Activated T-helper 17 cell treated with anti-CD3 and anti-CD28 coated beads, Interleukin-2, amount 50 U/mL, for 72 hours (primary cell): Measurements from ENCODE around the gene RAB11FIP5. TPM values are rescaled to one million over a fixed set of nuclear protein-coding genes. Genes with fewer than 3 reads are reported as not detected.
"Not testable (repeated sequence)": the region's sequence is repeated elsewhere in the genome, so short reads cannot be mapped to it uniquely, and the experiment has no call there.

Experiments
- ATAC-seq: fragments of 150-1000 bp; cut with Tn5 transposase; replicated peaks from 2 replicates; pipeline ENCODE4 v1.10.0; 2021; ENCODE audit warnings: mild to moderate bottlenecking, moderate library complexity
- H3K27ac Mint-ChIP-seq: one replicate; pipeline ENCODE4 v1.8.0; 2022; ENCODE audit warnings: mixed read lengths
- H3K27me3 Mint-ChIP-seq: one replicate; pipeline ENCODE4 v1.8.0; 2022; ENCODE audit warnings: mixed read lengths
- H3K36me3 Mint-ChIP-seq: one replicate; pipeline ENCODE4 v1.8.0; 2022; ENCODE audit warnings: low read depth, mild to moderate bottlenecking, mixed read lengths
- H3K4me1 Mint-ChIP-seq: one replicate; pipeline ENCODE4 v1.8.0; 2022; ENCODE audit warnings: mixed read lengths
- H3K4me3 Mint-ChIP-seq: one replicate; pipeline ENCODE4 v1.8.0; 2022; ENCODE audit warnings: mild to moderate bottlenecking, mixed read lengths
- H3K9me3 Mint-ChIP-seq: one replicate; pipeline ENCODE4 v1.8.0; 2022; ENCODE audit warnings: mixed read lengths
- total RNA-seq, 2 donors: library from RNA; stranded (reverse); gene quantifications; one replicate each; pipeline ENCODE4 v1.2.3, GENCODE V29; 2022

RAB11FIP5 gene
- total RNA-seq, 2 donors from 2014 or later: 15.5 to 29.9 TPM

- H3K27ac Mint-ChIP-seq: peak overlapping the region; percentile 92
- no peaks in the 10 kb centered on the region for H3K27me3 Mint-ChIP-seq
- no peak for ATAC-seq
- peak overlapping the region; percentile 92 for H3K4me3 Mint-ChIP-seq
- no peaks in the 10 kb centered on the region for H3K9me3 Mint-ChIP-seq
- peaks cover 20% of the 10 kb centered on the region for H3K4me1 Mint-ChIP-seq
- peaks cover 14% of the 10 kb centered on the region for H3K36me3 Mint-ChIP-seq
Observed at GRCh38 chr2:73072129-73072395, 40.7 kb downstream of the RAB11FIP5 start.

- Mint-ChIP-seq H3K36me3 (peaks cover 13% of the 10 kb centered on the region), H3K27me3 (no peaks in the 10 kb centered on the region), H3K4me3 (peak within 1 kb of the TSS; percentile 92), H3K9me3 (no peaks in the 10 kb centered on the region), H3K27ac (peak within 1 kb of the TSS; percentile 92), H3K4me1 (peaks cover 20% of the 10 kb centered on the region)
- ATAC-seq: peak; percentile 96
Observed at GRCh38 chr2:73071360-73072128, 41.2 kb downstream of the RAB11FIP5 start, which contains the start of gene SFXN5. SFXN5 (minus strand) TSS chr2:73071712; CDS start chr2:73071705, 7 bp downstream.

- ATAC-seq: peak; percentile 15
- no peaks in the 10 kb centered on the region for H3K9me3 Mint-ChIP-seq
- H3K36me3 Mint-ChIP-seq: peaks cover 10% of the 10 kb centered on the region
- peak overlapping the region; percentile 92 for H3K27ac Mint-ChIP-seq
- peaks cover 20% of the 10 kb centered on the region for H3K4me1 Mint-ChIP-seq
- H3K27me3 Mint-ChIP-seq: no peaks in the 10 kb centered on the region
- H3K4me3 Mint-ChIP-seq: peak overlapping the region; percentile 92
Observed at GRCh38 chr2:73070643-73071359, 41.9 kb downstream of the RAB11FIP5 start.

- Mint-ChIP-seq H3K9me3 (no peaks in the 10 kb centered on the region), H3K4me3 (peak overlapping the region; percentile 92), H3K36me3 (peaks cover 10% of the 10 kb centered on the region), H3K27ac (peak overlapping the region; percentile 87), H3K4me1 (peaks cover 20% of the 10 kb centered on the region), H3K27me3 (no peaks in the 10 kb centered on the region)
- ATAC-seq: no peak
Observed at GRCh38 chr2:73069855-73070642, 42.7 kb downstream of the RAB11FIP5 start.

- no peaks in the 10 kb centered on the region for H3K27me3 Mint-ChIP-seq
- H3K9me3 Mint-ChIP-seq: no peaks in the 10 kb centered on the region
- no peak for ATAC-seq
- peaks cover 10% of the 10 kb centered on the region for H3K36me3 Mint-ChIP-seq
- H3K4me1 Mint-ChIP-seq: peaks cover 20% of the 10 kb centered on the region
- H3K27ac Mint-ChIP-seq: peak overlapping the region; percentile 87
- H3K4me3 Mint-ChIP-seq: peak overlapping the region; percentile 92
Observed at GRCh38 chr2:73069041-73069854, 43.5 kb downstream of the RAB11FIP5 start.

- H3K4me1 Mint-ChIP-seq: peaks cover 25% of the 10 kb centered on the region
- H3K36me3 Mint-ChIP-seq: peaks cover 10% of the 10 kb centered on the region
- ATAC-seq: no peak
- H3K4me3 Mint-ChIP-seq: no peak overlapping the region
- H3K27me3 Mint-ChIP-seq: no peaks in the 10 kb centered on the region
- H3K9me3 Mint-ChIP-seq: no peaks in the 10 kb centered on the region
- no peak overlapping the region for H3K27ac Mint-ChIP-seq
Observed at GRCh38 chr2:73068147-73068546, 44.6 kb downstream of the RAB11FIP5 start.

- H3K36me3 Mint-ChIP-seq: peaks cover 8% of the 10 kb centered on the region
- H3K4me1 Mint-ChIP-seq: peaks cover 25% of the 10 kb centered on the region
- no peaks in the 10 kb centered on the region for H3K27me3 Mint-ChIP-seq
- no peak for ATAC-seq
- no peak overlapping the region for H3K4me3 Mint-ChIP-seq
- H3K27ac Mint-ChIP-seq: no peak overlapping the region
- no peaks in the 10 kb centered on the region for H3K9me3 Mint-ChIP-seq
Observed at GRCh38 chr2:73067043-73067442, 45.7 kb downstream of the RAB11FIP5 start.

- not testable (repeated sequence) for H3K9me3 Mint-ChIP-seq, H3K27me3 Mint-ChIP-seq, H3K4me3 Mint-ChIP-seq
Observed at GRCh38 chr2:73065070-73065469, 47.7 kb downstream of the RAB11FIP5 start.

GRCh38 chr2:73063909-73064875 is 48.6 kb downstream of the RAB11FIP5 start:
- Mint-ChIP-seq H3K9me3 (no peaks in the 10 kb centered on the region), H3K4me3 (no peak overlapping the region), H3K27ac (peak overlapping the region; percentile 56), H3K27me3 (no peaks in the 10 kb centered on the region), H3K4me1 (peaks cover 13% of the 10 kb centered on the region), H3K36me3 (no peaks in the 10 kb centered on the region)
- no peak for ATAC-seq

More at GRCh38 chr2:73065070-73065469, 47.7 kb downstream of the RAB11FIP5 start:
- not testable (repeated sequence) for ATAC-seq, H3K27ac Mint-ChIP-seq, H3K36me3 Mint-ChIP-seq
- peaks cover 22% of the 10 kb centered on the region for H3K4me1 Mint-ChIP-seq

GRCh38 chr2:73063472-73063871 is 49.3 kb downstream of the RAB11FIP5 start:
- Mint-ChIP-seq H3K4me1 (peaks cover 6% of the 10 kb centered on the region), H3K27me3 (no peaks in the 10 kb centered on the region), H3K9me3 (no peaks in the 10 kb centered on the region), H3K4me3 (no peak overlapping the region), H3K27ac (peak overlapping the region; percentile 56), H3K36me3 (no peaks in the 10 kb centered on the region)
- ATAC-seq: no peak

- no peak overlapping the region for H3K27ac Mint-ChIP-seq
Observed at GRCh38 chr2:73059106-73059505, 53.6 kb downstream of the RAB11FIP5 start.

GRCh38 chr2:73054980-73055379 is 57.8 kb downstream of the RAB11FIP5 start:
- Mint-ChIP-seq H3K27ac (no peak overlapping the region), H3K27me3 (no peaks in the 10 kb centered on the region), H3K9me3 (no peaks in the 10 kb centered on the region), H3K4me1 (no peaks in the 10 kb centered on the region), H3K36me3 (no peaks in the 10 kb centered on the region), H3K4me3 (no peak overlapping the region)
- no peak for ATAC-seq

More at GRCh38 chr2:73059106-73059505, 53.6 kb downstream of the RAB11FIP5 start:
- ATAC-seq: no peak
- Mint-ChIP-seq H3K36me3 (no peaks in the 10 kb centered on the region), H3K9me3 (no peaks in the 10 kb centered on the region), H3K4me3 (no peak overlapping the region), H3K27me3 (no peaks in the 10 kb centered on the region), H3K4me1 (peaks cover 5% of the 10 kb centered on the region)
